GM19099 (cell line): ENCODE data around the gene LLGL2.

Source experiments
- POLR2A ChIP-seq: IDR thresholded peaks from 3 replicates; pipeline ENCODE4 v1.6.1; 2011; ENCODE audit warnings: low read depth; ENCODE audit not compliant: insufficient read length; ENCODE audit errors: extremely low read depth

The LLGL2 gene

DNA sequence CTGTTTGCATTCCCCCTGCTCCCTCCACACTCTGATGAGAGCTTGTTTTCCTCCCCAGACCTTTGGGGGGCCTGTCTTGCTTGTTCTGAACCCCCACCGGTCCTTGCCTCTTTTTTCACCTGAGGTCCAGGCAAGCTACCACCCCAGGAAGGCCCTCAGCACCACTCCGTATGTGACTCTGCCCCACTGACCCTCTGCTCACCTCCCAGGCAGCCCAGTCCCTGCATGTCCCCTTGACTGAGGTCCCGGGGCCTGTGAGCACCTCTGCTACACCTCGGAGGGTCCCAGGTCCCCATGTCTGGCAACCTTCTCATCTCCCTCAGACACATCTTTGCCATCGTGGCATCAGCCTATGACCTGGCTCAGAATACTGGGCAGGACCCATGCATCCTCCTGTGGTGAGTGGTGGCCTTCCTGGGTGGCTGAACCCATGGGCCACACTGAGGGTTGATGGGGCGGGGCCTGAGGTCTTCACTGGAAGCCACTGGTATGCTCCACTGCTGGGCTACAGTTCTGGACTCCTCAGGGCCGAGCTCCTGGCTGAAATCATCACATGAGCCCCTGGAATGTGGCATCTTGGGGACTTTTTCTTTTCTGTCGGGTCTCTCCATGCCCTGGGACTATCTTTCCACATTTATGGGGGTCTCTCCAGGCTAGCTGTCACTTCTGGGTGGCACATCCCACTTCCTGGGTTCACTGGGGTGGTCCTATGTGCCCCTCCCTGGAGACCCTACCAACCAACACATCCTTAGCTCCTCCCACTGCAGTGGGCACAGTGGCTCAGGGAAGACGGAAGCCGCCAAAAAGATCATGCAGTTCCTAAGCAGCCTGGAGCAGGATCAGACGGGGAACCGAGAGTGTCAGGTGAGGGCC lies 65.6 kb downstream of the LLGL2 start:
- no peak for TF ChIP-seq POLR2A

DNA sequence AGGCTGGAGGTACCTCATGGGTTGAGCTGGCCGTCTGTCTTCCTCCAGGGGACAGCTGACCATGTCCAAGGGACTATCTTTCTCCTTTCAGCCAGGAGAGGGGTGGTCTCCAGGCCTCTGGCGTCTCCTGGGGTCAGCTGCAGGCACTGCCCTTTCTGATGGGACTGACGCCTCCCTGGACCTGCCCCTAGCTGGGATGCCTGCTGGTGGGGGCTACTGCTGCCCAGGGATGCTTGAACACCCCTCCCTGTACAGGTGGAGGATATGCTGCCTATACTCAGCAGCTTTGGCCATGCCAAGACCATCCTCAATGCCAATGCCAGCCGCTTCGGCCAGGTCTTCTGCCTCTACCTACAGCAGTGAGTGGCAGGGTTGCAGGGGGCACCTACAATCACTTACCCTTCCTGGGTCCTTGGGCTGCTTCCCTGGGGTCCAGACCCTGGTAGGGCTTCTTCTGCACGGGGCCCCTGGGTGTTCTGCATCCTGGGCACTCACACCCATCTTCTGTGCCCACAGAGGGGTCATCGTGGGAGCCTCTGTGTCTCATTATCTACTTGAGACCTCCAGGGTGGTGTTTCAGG lies 66.3 kb downstream of the LLGL2 start:
- TF ChIP-seq POLR2A = no peak

DNA sequence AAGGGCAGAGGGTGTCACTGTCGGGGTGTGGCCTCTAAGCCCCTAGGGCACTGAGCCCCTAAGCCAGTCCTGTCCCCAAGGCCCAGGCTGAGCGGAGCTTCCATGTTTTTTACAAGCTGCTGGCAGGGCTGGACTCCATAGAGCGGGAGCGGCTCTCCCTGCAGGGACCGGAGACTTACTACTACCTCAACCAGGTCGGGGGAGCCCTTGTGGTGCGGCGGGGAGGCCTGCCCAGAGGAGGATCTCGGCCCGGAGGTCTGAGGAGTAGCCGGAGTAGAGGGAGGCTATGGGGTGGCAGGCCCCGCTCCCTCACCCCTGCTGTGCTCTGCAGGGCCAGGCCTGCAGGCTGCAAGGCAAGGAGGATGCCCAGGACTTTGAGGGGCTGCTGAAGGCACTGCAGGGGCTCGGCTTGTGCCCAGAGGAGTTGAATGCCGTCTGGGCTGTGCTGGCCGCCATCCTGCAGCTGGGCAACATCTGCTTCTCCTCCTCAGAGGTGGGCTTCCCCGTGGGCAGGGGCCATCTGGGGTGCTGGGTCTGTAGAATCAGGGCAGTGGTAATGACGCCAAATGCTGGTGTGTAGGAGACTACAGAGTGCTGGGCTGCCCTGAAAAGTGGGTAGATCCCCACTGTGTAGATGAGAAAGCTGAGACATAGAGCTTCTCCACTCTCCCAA lies 67.0 kb downstream of the LLGL2 start:
- no peak for TF ChIP-seq POLR2A

GRCh38 chr17:75594499-75595283 lies 69.2 kb downstream of the LLGL2 start:
- no peak for TF ChIP-seq POLR2A

DNA sequence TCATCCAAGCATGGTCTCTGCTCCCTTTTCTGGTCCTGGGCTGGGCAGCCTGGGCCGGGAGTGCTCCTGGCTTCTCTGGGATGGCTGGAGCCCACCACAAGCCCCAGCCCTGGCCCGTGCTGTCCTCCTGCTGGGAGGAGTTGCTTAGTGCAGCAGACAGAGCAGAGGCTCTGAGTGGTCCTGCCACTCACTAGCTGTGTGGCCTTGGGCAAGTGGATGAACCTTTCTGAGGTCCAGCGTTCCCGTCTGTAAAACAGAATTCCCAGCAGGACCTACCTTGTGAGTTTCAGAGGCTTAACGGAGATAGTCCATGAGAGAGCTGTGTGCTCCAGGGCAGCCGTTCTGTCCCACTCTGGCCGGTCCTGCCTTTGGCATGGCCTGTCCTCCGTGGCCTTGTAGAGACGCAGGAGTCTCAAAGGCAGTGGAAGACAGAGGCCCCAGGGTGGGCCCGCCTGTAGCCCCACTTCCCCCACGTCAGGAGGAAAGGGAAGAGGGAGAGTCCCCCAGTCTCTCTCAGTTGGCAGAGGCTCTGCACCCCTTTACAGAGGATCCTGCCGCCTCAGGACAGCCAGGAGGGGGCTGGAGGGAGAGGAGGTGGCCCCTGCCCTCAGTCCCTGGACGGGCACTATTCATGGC lies 69.9 kb downstream of the LLGL2 start:
- no peak for TF ChIP-seq POLR2A

DNA sequence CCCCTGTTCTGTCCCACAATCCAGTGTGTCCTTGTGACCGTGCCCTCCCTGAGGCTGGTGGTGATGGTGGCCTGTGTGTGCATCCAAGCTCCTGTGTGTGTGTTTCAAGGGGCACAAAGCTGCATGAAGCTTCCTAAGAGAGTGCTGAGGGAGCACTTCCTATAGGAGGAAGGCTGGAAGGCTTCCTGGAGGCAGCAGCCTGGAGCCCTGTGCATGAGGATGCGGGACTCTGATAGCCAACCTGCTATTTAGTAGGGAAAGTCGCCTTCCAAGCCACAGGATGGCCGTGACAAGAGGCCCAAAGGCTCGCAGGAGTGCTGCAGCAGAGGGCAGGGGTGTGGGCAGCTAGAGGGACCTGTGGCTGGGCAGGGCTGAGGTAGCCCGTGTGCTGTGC lies 70.4 kb downstream of the LLGL2 start:
- no peak for TF ChIP-seq POLR2A

DNA sequence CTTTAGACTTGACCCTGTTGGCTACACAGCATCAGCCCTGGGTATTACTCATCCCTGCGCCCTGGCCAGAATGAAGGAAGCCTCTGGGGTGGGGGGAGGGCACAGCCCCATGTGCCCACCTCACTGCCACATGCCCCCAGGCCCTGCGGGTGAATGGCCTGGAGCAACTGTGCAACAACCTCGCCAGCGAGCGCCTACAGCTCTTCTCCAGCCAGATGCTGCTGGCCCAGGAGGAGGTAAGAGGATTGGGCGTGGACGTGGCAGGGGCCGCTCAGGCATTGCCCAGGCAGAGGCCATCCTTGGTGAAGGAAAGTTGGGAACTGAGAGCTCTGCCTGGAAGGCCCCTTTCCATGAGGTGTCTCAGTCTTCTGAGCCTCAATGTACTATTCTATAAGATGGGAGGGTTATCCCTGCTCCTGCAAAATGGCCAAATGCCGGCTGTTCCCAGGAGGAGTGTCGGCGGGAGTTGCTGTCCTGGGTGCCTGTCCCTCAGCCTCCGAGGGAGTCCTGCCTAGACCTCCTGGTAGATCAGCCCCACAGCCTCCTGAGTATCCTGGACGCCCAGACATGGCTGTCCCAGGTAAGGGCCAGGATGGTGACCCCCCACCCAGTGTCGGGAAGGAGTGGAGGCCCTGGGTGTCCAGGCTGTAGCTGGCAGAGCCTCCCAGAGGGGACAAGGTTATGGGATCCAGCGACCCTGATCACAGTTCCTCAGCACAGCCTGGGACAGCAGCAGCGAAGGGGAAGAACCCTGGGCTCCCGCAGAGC lies 71.0 kb downstream of the LLGL2 start:
- no peak for TF ChIP-seq POLR2A

- TF ChIP-seq POLR2A = no peak
Measured at GRCh38 chr17:75601057-75601987, 75.8 kb downstream of the LLGL2 start.

- TF ChIP-seq POLR2A = no peak
Measured at GRCh38 chr17:75602644-75603043, 77.1 kb downstream of the LLGL2 start.

DNA sequence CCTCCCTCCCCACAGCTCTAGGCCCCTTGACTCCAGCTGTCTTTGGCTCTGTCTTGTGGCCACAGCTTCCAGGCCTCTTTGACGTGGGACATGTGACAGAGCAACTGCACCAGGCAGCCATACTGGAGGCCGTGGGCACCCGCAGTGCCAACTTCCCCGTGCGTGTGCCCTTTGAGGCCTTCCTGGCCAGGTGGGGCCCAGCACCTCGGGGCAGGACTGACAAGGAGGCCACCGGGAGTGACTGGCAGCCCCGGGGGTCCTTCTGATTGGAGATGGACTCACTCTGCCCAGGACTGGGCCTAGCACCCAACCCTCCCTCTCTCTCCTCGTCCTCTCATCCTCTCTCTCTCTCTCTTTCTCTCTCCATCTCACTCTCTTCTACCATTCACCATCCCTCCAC lies 77.6 kb downstream of the LLGL2 start:
- no peak for TF ChIP-seq POLR2A

- TF ChIP-seq POLR2A = no peak
Measured at GRCh38 chr17:75604034-75604695, 78.7 kb downstream of the LLGL2 start.

- no peak for TF ChIP-seq POLR2A
Measured at GRCh38 chr17:75605790-75606189, 80.3 kb downstream of the LLGL2 start.
